ENCODE results near the gene GABRE.
"Not testable (repeated sequence)": the region's sequence is repeated elsewhere in the genome, so short reads cannot be mapped to it uniquely, and the experiment has no call there.

Gene GABRE

DNA sequence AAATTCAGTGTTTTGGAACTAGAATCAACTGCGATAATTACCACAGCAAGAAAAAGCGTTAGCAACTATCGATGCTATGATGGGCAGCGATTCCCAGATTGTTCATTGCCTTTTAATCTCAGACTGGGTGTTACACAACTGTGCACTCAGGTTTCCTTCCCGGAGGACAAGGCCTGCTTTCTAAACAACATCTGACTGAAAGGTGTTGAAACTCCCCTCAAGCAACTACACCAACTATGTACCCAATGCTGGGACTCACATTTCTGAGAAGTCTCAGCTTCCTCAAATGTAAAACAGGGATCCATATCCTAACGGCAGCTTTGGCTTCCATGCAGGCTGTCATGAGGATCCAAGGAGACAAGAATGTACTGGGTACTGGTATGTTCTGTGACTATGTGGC, 8.2 kb downstream of the GABRE start:
- DNase-seq = no peak

DNA sequence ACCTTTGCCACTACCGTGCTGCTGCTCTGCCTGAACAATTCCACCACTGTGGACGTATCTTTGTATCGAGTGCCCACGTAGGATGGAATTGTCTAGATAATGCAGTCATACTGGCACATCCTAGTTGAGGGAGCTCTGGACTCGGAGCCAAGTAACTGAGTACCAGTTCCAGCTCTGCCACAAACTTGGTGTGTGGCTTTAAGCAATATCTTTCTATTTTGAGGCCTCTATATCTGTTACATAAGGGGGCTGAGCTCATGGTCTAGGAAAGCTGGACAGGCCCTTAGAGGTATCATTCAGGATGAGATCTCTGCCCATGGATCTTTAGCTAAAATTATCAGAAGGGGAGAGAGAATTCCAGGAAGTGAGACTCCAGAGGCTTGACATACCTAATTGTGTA, 12.4 kb downstream of the GABRE start:
- DNase-seq = no peak

GRCh38 chrX:151958101-151958500, 16.4 kb downstream of the GABRE start:
- DNase-seq = no peak

GRCh38 chrX:151954730-151955129, 19.7 kb downstream of the GABRE start:
- DNase-seq = no peak

DNA sequence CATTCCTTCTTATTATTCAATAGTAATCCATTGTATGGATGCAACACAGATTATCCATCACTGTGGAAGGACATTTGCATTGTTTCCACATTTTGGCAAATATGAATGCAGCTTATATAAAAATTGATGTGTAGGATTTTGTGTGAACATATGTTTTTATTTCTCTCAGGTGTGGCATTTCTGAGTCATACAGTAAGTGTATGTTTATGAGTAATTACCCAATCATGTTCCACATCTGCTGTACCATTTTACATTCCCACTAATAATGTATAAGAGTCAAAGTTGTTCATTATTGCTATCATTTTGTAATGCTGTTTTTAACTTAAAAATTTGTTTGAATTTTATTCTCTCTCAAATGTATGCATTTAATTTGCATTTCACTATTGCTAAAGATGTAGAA, 36.3 kb downstream of the GABRE start:
- DNase-seq = no peak

DNA sequence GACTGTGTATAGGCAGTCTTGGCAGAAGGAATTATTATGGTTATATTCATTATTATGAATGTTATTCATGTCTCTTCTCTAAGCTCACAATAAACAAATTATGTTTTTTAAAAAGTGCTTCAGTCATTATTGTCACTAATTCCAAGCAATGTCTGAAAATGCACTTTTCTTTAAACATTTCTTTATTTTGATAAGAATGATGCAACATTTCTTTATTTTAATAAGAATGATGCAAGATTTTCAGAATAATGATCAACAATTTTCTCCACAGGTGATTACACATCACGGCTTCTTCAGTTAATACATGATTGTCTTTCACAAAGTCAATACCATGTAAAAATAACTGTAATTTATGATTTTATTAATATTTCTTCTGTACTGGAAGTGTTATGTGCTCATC, 39.1 kb downstream of the GABRE start:
- no peak for DNase-seq

GRCh38 chrX:151929126-151929525, 45.4 kb downstream of the GABRE start:
- no peak for DNase-seq

DNA sequence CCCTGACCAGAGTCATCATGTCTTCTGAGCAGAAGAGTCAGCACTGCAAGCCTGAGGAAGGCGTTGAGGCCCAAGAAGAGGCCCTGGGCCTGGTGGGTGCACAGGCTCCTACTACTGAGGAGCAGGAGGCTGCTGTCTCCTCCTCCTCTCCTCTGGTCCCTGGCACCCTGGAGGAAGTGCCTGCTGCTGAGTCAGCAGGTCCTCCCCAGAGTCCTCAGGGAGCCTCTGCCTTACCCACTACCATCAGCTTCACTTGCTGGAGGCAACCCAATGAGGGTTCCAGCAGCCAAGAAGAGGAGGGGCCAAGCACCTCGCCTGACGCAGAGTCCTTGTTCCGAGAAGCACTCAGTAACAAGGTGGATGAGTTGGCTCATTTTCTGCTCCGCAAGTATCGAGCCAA, 50.8 kb downstream of the GABRE start:
- no peak for DNase-seq

- no peak for DNase-seq
Observed at GRCh38 chrX:151922692-151923091, 51.8 kb downstream of the GABRE start.

DNA sequence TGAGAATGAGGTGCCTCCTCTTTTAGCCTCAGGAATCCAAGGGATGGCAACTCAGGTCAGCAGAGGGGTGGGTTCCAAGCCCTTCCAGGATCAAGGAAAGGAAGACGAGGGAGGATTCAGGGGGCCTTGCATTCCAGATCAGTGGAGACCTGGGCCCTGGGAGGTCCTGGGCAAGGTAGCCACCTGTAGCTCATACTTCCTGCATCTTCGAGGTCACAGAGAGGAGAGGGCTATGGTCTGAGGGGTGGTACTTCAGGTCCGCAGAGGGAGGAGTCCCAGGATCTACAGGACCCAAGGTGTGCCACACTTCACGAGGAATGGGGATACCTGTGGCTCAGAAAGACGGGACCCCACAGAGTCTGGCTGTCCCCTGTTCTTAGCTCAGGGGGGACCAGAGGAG, 52.6 kb downstream of the GABRE start:
- no peak for DNase-seq

GRCh38 chrX:151921292-151921691, 53.2 kb downstream of the GABRE start:
- no peak for DNase-seq

- no peak for DNase-seq
Observed at GRCh38 chrX:151920530-151920929, 53.9 kb downstream of the GABRE start.

- DNase-seq = no peak
Observed at GRCh38 chrX:151920101-151920500, 54.4 kb downstream of the GABRE start.

DNA sequence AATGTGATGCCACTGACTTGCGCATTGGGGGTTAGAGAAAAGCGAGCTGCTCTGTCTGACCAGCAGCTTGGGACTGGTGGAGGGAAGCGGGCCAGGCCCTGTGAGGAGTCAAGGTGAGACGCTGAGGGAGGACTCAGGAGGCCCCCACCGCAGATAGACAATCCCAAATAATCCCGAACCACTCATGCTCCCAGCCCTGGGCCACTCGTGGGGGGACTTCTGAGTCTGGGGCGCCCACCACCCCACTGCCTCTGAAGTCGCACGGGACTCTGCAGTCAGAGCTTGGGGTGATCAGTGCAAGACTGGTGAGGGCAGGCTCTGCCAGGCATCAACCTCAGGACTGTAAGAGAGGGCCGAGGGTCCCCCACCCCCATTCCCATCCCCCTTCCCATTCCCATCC, 54.9 kb downstream of the GABRE start:
- DNase-seq = no peak

DNA sequence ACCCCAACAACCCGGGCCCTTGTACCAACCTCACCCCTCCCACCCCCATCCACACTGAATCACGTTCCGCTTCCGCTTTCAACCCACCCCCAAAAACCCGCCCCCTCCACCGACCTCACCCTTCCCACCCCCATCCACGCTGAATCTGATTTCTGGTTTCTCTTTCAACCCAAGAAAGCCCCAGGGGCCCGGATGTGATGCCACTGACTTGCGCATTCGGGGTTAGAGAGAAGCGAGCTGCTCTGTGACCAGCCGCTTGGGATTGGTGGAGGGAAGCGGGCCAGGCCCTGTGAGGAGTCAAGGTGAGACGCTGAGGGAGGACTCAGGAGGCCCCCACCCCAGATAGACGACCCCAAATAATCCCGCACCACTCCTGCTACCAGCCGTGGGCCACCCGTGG, 55.7 kb downstream of the GABRE start:
- DNase-seq = not testable (repeated sequence)

DNA sequence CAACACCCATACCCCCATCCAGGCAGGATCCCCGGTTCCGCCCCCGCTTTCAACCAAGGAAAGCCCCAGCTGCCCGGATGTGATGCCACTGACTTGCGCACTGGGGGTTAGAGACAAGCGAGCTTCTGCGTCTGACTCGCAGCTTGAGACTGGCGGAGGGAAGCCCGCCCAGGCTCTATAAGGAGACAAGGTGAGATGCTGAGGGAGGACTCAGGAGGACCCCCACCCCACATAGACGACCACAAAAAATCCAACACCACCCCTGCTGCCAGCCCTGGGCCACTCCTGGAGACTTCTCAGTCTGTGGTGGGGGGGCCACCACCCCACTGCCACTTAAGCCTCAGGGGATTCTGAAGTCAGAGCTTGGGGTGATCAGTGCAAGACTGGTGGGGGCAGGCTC, 61.7 kb downstream of the GABRE start, which contains the start of gene MAGEA4:
MAGEA4 (plus strand) TSS at position 110 of the 400 bp plus-strand sequence. CDS start 10,776 bp downstream, outside the sequence.
- no peak for DNase-seq

DNA sequence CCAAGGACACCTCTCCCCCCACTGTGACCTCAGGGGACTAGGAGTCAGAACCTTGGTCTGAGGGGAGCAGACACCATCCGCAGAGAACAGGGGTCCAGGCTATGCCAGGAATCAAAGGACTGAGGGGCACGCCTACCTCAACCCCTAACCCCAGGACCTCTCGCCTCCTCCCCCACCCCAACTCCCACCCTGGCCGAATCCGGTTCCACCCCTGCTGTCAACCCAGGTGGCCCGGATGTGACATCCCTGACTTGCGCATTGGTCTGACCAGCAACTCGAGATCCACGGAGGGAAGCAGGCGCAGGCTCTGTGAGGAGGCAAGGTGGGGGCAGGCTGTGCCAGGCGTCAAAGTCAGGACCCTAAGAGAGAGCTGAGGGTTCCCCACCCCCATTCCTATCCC, 62.3 kb downstream of the GABRE start:
- DNase-seq = no peak

DNA sequence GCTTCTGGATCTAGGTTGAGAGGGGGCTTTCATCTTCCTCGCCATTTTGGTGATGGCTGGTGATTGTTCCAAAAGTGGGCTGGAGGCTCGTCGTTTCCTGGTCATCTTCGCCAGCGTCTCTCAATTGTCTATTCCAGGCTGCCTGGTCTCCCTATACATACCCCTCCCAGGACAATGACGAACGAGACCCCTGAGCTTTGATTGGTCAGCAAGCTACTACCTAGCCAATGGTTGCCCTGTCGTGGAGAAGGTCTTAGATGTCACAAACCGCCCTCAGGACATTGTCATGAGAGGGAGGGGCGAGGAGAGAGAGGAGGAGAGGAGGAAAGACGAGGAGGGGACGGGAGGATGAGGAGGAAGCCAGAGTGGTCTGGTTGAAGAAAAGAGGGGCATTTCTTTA, 69.5 kb downstream of the GABRE start:
- DNase-seq = no peak
